ENCODE measurements around the gene PKNOX1.
"Not testable (repeated sequence)": the region's sequence is repeated elsewhere in the genome, so short reads cannot be mapped to it uniquely, and the experiment has no call there.

DNA sequence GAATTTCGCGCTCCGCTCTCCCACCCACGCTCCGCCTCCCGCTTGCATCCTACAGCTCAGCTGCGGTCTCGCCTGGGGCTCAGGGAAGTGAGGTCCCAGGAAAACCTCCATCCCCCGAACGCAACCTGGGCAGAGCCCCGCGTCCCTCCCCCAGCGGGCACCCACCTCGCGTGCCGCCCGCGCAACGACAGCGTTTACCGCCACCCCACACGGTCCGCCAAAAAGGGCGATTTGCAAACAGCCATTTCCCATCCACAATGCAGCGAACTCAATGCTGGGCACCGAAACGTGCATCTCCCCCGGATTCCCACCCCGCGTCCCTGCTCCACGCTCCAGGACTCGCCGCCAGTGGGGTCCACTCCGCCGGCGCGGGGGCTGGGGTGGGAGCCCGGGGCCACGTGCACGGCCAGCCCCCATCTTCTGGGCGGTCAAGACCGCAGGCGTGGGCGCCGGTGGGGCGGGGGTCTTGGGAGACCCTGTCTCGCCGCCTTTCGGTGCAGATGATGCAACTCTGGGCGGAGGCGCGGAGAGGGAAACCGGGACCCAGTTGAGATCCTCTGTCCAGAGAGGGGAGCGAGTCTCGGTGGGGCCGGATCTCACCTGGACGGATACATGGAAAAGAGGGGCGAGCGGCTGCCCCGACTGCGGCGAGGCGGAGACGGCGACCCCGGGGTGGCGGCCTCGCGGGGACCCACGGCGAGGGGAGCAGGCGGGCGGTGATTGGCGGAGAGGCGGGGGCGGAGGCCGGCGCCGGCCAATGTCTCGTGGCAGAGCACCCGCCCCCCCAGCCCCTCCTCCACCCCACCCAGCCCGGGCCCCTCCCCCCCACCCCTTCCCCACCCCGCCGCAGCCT is 101.0 kb downstream of the PKNOX1 start, which contains the start of gene CBS:
- not testable (repeated sequence) for TF ChIP-seq JUNB (CRISPR knock-in tag; IDR thresholded peaks at IDR 0.05; ENCODE audit: borderline replicate concordance); KDM4B (CRISPR knock-in tag; IDR thresholded peaks at IDR 0.05); ZKSCAN8 (CRISPR knock-in tag; IDR thresholded peaks at IDR 0.05; ENCODE audit: borderline replicate concordance); ZNF317 (CRISPR knock-in tag; IDR thresholded peaks at IDR 0.05); ZNF780A (CRISPR knock-in tag; IDR thresholded peaks at IDR 0.05); HNF4A (CRISPR knock-in tag; IDR thresholded peaks at IDR 0.05); ZNF670 (CRISPR knock-in tag; IDR thresholded peaks at IDR 0.05; ENCODE audit: borderline replicate concordance); EZH2 (conservative IDR thresholded peaks at IDR 0.05; ENCODE audit: low read depth, low read length); TRIM24 (CRISPR knock-in tag; IDR thresholded peaks at IDR 0.05)
- TF ChIP-seq, protein P1, sequence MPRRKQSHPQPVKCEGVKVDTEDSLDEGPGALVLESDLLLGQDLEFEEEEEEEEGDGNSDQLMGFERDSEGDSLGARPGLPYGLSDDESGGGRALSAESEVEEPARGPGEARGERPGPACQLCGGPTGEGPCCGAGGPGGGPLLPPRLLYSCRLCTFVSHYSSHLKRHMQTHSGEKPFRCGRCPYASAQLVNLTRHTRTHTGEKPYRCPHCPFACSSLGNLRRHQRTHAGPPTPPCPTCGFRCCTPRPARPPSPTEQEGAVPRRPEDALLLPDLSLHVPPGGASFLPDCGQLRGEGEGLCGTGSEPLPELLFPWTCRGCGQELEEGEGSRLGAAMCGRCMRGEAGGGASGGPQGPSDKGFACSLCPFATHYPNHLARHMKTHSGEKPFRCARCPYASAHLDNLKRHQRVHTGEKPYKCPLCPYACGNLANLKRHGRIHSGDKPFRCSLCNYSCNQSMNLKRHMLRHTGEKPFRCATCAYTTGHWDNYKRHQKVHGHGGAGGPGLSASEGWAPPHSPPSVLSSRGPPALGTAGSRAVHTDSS (CRISPR knock-in tag; conservative IDR thresholded peaks at IDR 0.05), result not testable (repeated sequence)
- TF ChIP-seq, protein P2, sequence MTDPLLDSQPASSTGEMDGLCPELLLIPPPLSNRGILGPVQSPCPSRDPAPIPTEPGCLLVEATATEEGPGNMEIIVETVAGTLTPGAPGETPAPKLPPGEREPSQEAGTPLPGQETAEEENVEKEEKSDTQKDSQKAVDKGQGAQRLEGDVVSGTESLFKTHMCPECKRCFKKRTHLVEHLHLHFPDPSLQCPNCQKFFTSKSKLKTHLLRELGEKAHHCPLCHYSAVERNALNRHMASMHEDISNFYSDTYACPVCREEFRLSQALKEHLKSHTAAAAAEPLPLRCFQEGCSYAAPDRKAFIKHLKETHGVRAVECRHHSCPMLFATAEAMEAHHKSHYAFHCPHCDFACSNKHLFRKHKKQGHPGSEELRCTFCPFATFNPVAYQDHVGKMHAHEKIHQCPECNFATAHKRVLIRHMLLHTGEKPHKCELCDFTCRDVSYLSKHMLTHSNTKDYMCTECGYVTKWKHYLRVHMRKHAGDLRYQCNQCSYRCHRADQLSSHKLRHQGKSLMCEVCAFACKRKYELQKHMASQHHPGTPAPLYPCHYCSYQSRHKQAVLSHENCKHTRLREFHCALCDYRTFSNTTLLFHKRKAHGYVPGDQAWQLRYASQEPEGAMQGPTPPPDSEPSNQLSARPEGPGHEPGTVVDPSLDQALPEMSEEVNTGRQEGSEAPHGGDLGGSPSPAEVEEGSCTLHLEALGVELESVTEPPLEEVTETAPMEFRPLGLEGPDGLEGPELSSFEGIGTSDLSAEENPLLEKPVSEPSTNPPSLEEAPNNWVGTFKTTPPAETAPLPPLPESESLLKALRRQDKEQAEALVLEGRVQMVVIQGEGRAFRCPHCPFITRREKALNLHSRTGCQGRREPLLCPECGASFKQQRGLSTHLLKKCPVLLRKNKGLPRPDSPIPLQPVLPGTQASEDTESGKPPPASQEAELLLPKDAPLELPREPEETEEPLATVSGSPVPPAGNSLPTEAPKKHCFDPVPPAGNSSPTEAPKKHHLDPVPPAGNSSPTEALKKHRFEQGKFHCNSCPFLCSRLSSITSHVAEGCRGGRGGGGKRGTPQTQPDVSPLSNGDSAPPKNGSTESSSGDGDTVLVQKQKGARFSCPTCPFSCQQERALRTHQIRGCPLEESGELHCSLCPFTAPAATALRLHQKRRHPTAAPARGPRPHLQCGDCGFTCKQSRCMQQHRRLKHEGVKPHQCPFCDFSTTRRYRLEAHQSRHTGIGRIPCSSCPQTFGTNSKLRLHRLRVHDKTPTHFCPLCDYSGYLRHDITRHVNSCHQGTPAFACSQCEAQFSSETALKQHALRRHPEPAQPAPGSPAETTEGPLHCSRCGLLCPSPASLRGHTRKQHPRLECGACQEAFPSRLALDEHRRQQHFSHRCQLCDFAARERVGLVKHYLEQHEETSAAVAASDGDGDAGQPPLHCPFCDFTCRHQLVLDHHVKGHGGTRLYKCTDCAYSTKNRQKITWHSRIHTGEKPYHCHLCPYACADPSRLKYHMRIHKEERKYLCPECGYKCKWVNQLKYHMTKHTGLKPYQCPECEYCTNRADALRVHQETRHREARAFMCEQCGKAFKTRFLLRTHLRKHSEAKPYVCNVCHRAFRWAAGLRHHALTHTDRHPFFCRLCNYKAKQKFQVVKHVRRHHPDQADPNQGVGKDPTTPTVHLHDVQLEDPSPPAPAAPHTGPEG (CRISPR knock-in tag; IDR thresholded peaks at IDR 0.05), result not testable (repeated sequence)
- TF ChIP-seq, protein P3, sequence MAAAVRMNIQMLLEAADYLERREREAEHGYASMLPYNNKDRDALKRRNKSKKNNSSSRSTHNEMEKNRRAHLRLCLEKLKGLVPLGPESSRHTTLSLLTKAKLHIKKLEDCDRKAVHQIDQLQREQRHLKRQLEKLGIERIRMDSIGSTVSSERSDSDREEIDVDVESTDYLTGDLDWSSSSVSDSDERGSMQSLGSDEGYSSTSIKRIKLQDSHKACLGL (CRISPR knock-in tag; IDR thresholded peaks at IDR 0.05), result not testable (repeated sequence)
- TF ChIP-seq, protein P4, sequence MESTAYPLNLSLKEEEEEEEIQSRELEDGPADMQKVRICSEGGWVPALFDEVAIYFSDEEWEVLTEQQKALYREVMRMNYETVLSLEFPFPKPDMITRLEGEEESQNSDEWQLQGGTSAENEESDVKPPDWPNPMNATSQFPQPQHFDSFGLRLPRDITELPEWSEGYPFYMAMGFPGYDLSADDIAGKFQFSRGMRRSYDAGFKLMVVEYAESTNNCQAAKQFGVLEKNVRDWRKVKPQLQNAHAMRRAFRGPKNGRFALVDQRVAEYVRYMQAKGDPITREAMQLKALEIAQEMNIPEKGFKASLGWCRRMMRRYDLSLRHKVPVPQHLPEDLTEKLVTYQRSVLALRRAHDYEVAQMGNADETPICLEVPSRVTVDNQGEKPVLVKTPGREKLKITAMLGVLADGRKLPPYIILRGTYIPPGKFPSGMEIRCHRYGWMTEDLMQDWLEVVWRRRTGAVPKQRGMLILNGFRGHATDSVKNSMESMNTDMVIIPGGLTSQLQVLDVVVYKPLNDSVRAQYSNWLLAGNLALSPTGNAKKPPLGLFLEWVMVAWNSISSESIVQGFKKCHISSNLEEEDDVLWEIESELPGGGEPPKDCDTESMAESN (CRISPR knock-in tag; conservative IDR thresholded peaks at IDR 0.05), result not testable (repeated sequence)
- TF ChIP-seq, protein P5, sequence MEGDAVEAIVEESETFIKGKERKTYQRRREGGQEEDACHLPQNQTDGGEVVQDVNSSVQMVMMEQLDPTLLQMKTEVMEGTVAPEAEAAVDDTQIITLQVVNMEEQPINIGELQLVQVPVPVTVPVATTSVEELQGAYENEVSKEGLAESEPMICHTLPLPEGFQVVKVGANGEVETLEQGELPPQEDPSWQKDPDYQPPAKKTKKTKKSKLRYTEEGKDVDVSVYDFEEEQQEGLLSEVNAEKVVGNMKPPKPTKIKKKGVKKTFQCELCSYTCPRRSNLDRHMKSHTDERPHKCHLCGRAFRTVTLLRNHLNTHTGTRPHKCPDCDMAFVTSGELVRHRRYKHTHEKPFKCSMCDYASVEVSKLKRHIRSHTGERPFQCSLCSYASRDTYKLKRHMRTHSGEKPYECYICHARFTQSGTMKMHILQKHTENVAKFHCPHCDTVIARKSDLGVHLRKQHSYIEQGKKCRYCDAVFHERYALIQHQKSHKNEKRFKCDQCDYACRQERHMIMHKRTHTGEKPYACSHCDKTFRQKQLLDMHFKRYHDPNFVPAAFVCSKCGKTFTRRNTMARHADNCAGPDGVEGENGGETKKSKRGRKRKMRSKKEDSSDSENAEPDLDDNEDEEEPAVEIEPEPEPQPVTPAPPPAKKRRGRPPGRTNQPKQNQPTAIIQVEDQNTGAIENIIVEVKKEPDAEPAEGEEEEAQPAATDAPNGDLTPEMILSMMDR (CRISPR knock-in tag; IDR thresholded peaks at IDR 0.05), result not testable (repeated sequence)
